Stimulated activated CD8-positive, alpha-beta memory T cell treated with anti-CD3 and anti-CD28 coated beads, Interleukin-4, amount 100 ng/mL, for 1 hour (primary cell): Measurements from ENCODE around the gene GPX7.
"Not testable (repeated sequence)": the region's sequence is repeated elsewhere in the genome, so short reads cannot be mapped to it uniquely, and the experiment has no call there.

Experiments used
- DNase-seq, 2 donors: peaks; one replicate each; pipeline ENCODE4 v3.0.0-alpha.2; 2020; ENCODE audit warnings: low read depth in 2 of 2, low spot score in 1 of 2

Gene GPX7

DNA sequence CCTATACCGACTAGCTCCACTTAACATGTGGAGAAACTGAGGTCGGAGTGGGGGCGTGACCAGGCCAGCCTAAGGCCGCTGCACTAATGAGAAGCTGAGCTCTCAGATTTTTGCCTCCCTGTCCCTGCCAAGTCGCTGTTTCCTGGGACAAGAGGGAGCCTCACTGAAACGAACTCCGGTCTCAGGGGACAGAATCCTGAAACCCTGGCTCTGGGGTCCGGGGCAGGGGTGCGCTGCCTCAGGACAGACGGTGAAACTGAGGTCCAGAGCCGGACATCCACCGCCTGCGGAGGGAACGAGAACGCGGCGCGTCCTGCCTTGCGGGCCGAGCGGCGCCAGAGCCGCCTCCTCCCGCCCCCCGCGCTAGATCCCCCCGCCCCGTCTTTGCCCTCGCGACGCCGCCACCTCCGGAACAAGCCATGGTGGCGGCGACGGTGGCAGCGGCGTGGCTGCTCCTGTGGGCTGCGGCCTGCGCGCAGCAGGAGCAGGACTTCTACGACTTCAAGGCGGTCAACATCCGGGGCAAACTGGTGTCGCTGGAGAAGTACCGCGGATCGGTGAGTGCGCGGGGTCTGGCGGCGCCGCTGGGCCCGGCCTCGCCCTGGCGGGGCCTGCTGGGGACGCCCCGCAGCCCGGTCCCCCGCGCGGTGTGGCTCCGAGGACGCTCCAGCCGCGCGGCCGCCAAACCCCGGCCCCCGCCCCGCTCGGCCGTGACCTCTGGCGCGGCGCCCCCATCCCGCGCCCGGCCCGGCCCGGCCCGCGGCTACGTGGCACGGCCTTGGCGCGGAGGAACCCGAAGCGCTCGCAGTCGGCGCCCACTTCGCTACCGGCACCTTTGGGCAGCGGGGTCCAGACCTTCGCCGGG, at the start of gene GPX7:
GPX7 (plus strand) TSS at position 381 of the 865 bp plus-strand sequence; CDS start at position 420, 39 bp downstream.
- peak; percentile 19 to 34 for DNase-seq

DNA sequence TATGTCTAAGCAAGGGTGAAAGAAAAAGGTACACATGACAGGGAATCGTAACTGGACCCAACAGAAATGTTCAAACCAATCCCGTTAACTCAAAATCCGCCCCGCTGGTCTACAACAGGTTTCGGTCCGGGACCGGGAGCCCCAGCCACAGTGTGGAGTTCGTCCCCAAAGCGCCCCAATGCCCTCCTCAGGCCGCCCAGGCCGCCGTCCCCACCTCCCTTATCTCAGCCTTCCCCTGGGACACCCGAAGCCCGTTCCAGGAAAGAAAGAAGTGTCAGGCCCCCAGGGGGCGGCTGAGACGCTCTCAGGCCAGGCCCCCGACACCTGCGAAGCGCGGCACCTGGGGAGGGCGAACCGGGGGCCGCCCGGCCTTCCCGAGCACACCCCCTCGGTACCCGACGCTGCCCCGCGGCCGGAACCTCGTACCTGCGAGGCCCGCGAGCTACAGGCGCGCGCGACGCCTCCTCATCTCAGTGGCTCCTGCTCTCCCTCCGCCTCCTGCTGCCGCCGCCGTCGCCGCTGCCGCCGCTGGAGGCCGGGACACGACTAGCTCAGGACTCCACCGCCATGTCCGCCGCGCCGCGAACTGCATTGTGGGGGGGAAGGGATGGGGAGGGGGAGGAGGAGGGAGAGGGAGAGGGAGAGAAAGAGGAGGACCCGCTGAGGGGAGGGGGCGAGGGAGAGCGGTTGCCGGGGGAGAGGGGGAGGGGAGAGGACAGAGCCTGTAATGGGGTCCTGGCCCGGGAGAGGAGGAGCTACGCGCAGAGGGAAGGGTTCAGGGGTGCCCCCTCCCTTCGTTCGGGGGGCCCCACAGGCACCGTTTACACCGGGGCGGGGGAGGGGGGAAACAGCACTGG, 49.4 kb upstream of the GPX7 start, which contains the start of gene TUT4:
TUT4 (minus strand) TSS at position 588 of the 857 bp plus-strand sequence. CDS start 26,812 bp downstream, outside the sequence.
- peak; percentile 38 to 44 for DNase-seq

GRCh38 chr1:52553362-52554266, 48.6 kb upstream of the GPX7 start:
- peak; percentile 71 to 76 for DNase-seq

- DNase-seq = no peak
Measured at GRCh38 chr1:52554267-52554640, 47.9 kb upstream of the GPX7 start.

GRCh38 chr1:52554756-52555155, 47.4 kb upstream of the GPX7 start:
- DNase-seq = no peak

DNA sequence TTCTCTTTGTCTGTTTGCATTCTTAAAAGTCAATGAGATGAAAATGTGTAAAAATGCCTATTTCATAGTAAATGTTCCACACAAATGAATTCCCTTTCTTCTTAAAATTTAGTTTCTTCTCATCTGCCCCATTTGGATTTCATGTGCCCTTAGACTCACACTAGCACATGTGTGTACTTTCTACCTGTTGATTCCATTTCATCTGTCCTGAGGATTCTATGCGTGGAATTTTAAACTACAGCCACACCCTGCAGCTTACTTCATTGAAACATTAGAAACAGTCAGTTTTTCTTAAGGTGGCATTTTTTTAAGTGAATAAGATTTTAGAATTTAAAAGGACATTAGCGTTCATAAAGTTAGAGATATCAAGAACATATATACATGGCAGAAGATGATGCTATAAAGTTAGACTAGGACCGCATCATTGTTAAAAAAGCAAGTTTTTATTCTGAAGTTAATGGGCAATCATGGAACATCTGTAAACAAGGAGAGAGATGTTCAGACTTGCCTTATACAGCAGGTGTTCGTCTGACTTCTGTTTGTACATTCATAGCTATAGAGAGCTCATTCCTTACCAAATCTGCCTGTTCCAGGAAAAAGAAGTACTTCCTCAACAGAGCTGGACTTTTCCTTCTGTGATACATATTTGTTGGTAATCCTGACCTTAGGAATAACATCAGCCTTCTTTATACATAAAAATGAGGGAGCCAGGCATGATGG, 45.4 kb upstream of the GPX7 start:
- no peak for DNase-seq

DNA sequence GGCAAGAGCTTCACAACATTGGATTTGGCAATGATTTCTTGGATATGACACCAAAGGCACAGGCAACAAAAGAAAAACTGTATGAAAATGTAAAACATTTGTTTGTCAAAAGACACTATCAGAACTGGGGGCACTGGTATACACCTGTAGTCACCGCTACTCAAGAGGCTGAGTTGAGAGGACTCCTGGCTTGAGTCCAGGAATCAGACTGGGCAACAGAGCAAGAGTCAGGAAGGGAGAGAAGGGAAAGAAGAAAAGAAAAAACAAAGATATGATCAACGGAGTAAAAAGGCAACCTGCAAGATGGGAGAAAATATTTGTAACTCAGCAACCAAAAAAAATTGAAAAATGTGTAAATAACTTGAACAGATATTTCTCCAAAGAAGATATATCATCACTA, 43.2 kb upstream of the GPX7 start:
- DNase-seq = no peak

- no peak for DNase-seq
Measured at GRCh38 chr1:52559875-52560274, 42.3 kb upstream of the GPX7 start.

GRCh38 chr1:52562766-52563165, 39.4 kb upstream of the GPX7 start:
- no peak for DNase-seq

DNA sequence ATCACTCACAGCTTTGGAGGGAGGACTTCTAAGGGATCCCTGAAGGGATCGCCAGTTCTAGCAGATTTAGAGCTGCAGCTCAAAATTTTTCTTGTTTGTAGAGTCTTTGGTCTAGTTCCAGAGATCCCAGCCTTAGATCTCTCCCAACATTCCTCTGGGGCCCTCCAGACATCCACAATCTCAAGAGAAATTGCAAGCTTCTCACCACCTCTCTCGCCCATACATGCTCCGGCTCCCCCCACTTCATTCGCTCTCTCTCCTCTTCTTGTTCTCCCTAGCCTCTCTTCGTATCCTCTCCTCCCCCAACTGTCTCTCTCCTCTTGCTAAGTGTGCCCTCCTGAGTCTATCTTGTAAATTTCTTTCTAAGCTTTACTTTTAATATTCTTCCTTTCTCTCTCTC, 34.2 kb upstream of the GPX7 start:
- no peak for DNase-seq

- no peak for DNase-seq
Measured at GRCh38 chr1:52569449-52570210, 32.5 kb upstream of the GPX7 start.

- no peak for DNase-seq
Measured at GRCh38 chr1:52571783-52572182, 30.4 kb upstream of the GPX7 start.

GRCh38 chr1:52572387-52572786, 29.8 kb upstream of the GPX7 start:
- DNase-seq = no peak

DNA sequence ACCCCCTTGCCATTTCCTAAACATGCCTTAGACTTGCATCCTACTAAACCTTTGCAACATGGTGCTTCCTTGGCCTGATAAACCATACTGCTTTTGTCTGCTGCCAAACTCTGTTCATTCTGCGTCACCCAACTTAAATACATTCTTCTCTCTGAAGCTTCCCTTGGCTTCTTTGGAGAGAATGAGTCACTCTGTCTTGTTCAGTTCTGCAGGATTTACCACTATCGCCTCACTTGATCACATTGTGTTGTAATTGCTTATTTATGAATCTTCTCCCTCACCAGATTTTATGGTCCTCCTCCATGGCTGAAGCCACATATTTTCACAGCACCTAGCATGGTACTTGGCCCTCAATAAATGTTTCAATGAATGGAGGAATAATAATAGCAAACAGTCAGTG, 27.6 kb upstream of the GPX7 start:
- DNase-seq = no peak

GRCh38 chr1:52576074-52576473, 26.1 kb upstream of the GPX7 start:
- DNase-seq = no peak

- not testable (repeated sequence) for DNase-seq
Measured at GRCh38 chr1:52578066-52578465, 24.1 kb upstream of the GPX7 start.

GRCh38 chr1:52579415-52579814, 22.8 kb upstream of the GPX7 start:
- DNase-seq = no peak

- DNase-seq = no peak
Measured at GRCh38 chr1:52580283-52580682, 21.9 kb upstream of the GPX7 start.

- DNase-seq = no peak
Measured at GRCh38 chr1:52582116-52582696, 20.0 kb upstream of the GPX7 start.
